Bronchial epithelial cell (primary cell): ENCODE data around the gene FXYD6. TPM values are rescaled to one million over a fixed set of nuclear protein-coding genes. Genes with fewer than 3 reads are reported as not detected.

ENCODE experiments used
- DNase-seq: peaks from one replicate; pipeline ENCODE4 v3.0.0-alpha.2; 2010; ENCODE audit warnings: low read depth
- FAIRE-seq: peaks from 2 replicates; lab custom pipeline; 2011; peaks lifted over from hg19 to GRCh38; lab: Jason Lieb, UNC
- H3K27me3 ChIP-seq: 2 replicates; pipeline ENCODE4 v1.5.1; 2011; ENCODE audit warnings: low read length; ENCODE audit not compliant: control insufficient read depth, insufficient read depth
- H3K36me3 ChIP-seq: 2 replicates; pipeline ENCODE4 v1.5.1; 2011; ENCODE audit warnings: low read length; ENCODE audit not compliant: control insufficient read depth, insufficient read depth
- H3K4me3 ChIP-seq: 2 replicates; pipeline ENCODE4 v1.5.1; 2011; ENCODE audit warnings: mild to moderate bottlenecking, low read depth, low read length, control low read depth
- CTCF ChIP-seq: IDR thresholded peaks from 2 replicates; pipeline ENCODE4 v1.5.1; 2011; ENCODE audit warnings: mild to moderate bottlenecking, moderate library complexity, low read length, control low read depth, inconsistent platforms; ENCODE audit not compliant: insufficient read depth, severe bottlenecking
- total RNA-seq: library from RNA; depleted of rRNA; stranded (reverse); fragments of >200 nt; gene quantifications from 2 replicates; pipeline ENCODE4 v1.2.1, GENCODE V29; 2014

Gene FXYD6
- total RNA-seq, 1 donor from 2014 or later = not detected

DNA sequence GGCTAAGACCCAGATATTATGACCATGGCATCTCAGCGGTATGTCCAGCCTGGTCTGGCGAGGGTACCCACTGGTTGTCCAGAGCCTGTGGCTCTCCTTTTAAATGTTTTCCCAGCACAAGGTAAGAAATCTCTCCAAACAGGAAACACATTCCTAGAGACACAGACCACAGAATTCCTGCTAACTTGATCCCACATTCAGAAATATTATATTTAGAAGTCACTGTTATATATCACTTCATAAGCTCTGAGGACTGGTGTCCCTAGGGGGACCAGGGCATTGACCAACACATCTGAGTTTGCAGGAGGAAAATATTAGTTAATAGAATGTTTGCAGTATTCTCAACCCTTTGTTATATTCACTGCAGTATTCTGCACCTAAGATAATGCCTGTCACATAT is 29.7 kb upstream of the FXYD6 start:
- DNase-seq = no peak
- TF ChIP-seq CTCF = no peak
- H3K36me3 ChIP-seq = no peaks in the 10 kb centered on the region
- no peak overlapping the region for H3K4me3 ChIP-seq
- no peak for FAIRE-seq
- H3K27me3 ChIP-seq = no peaks in the 10 kb centered on the region

DNA sequence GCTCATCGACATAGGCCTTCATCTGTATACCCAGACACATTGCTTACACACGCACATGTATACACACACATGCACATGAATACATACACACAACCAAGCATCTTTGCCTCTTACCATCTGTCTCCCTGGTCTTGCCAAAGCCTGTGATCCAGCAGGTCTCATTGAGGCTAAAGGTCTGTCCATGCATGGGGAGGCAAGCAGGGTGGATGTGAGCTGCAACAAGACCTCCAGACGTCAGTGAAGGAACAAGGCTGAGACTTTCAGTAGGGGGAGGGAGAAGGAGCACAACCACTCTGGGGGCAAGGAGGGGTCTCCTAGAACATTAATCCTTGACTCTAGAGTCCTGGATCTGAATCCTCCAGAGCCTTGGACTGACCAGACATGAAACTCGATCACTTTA is 29.1 kb upstream of the FXYD6 start:
- Histone ChIP-seq H3K4me3 (no peak overlapping the region), H3K36me3 (no peaks in the 10 kb centered on the region), H3K27me3 (no peaks in the 10 kb centered on the region)
- FAIRE-seq (peak; percentile 13), DNase-seq (no peak)
- no peak for TF ChIP-seq CTCF

DNA sequence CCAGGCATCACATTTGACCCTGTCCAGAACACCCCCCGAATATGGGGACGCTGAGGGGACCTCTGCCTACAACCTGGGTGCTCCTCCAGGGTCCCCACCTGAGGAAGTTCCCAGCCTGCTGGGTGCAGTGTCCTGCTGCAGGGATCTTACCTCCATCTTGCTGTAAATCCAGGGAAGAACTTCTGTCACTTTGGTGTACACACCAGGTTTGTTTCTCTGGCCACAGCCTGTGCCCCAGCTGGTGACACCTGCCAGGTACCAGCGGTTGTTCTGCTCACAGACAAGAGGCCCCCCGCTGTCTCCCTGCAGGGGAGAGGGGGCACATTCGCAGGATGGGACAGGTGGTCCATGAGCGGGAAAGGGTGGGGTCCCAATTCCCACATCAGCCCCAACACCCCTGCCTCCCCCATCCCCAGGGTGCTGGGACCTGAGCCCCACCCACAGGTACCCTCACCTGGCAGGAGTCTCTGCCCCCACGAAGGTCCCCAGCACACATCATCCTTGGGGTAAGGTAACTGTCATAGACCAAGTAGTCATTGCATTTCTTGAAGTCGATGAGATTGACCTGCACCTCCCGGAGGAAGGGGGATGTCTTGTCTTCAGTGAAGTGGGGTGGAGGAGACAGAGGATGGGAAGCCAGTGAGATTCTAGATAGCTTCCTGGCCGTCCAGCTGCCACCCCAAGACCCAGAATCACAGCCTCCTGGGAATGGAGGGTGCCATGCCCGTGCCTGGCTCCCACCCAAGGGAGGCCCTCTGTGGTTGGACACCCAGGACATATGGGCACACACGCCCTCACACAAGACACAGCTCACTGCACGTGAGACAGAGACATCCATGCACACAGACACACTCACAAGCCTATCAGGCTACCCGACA is 27.3 kb upstream of the FXYD6 start:
- Histone ChIP-seq H3K36me3 (no peaks in the 10 kb centered on the region), H3K4me3 (no peak overlapping the region), H3K27me3 (no peaks in the 10 kb centered on the region)
- DNase-seq = no peak
- no peak for TF ChIP-seq CTCF
- no peak for FAIRE-seq

GRCh38 chr11:117902001-117902845 is 25.8 kb upstream of the FXYD6 start:
- no peaks in the 10 kb centered on the region for H3K27me3 ChIP-seq
- DNase-seq = no peak
- no peaks in the 10 kb centered on the region for H3K36me3 ChIP-seq
- TF ChIP-seq CTCF = no peak
- no peak for FAIRE-seq
- H3K4me3 ChIP-seq = no peak overlapping the region

DNA sequence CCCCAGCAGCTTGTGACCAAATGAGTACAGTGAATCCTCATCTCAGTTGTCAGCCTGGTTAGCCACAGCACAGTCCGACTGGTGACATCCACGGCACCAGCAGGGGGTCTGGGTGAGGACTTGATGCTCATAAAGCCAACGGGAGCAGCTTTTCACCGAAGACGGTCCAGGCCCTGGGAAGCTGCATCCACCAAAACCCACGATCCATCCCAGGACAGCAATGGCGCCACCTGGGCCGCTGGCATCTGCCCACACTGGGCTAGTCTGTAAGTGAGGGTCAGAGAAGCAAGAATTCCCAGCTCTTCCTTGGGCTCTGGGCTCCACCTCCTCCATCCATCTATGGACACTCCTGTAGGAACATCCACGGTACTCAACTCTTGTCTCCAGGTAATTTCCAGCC is 25.1 kb upstream of the FXYD6 start:
- DNase-seq (no peak), FAIRE-seq (no peak)
- no peaks in the 10 kb centered on the region for H3K27me3 ChIP-seq
- TF ChIP-seq CTCF = no peak
- H3K36me3 ChIP-seq = no peaks in the 10 kb centered on the region
- H3K4me3 ChIP-seq = no peak overlapping the region
